K562 (cell line): ENCODE results near the gene GPR162. TPM values are rescaled to one million over a fixed set of nuclear protein-coding genes. Genes with fewer than 3 reads are reported as not detected.

ENCODE experiments used
- ARHGAP35 ChIP-seq: fragments of 450-650 bp; IDR thresholded peaks from 2 replicates; pipeline ENCODE4 v1.6.1; 2018; ENCODE audit not compliant: partially characterized antibody
- CBX3 ChIP-seq, 2 experiments: IDR thresholded peaks; 1 replicate in 1 of 2; 2 replicates in 1 of 2; pipeline ENCODE4 v1.6.1; 2012; ENCODE audit warnings: inconsistent platforms in 2 of 2, low read length in 2 of 2, borderline replicate concordance in 1 of 2, control low read depth in 1 of 2
- HDAC1 ChIP-seq, 2 experiments: fragments of 450-650 bp; IDR thresholded peaks; 2 replicates each; pipeline ENCODE4 v1.6.1; 2016 to 2017; ENCODE audit warnings: inconsistent platforms in 1 of 2, mild to moderate bottlenecking in 1 of 2, moderate library complexity in 1 of 2
- KLF6 ChIP-seq: fragments of 250-450 bp; sonication (Bioruptor Pico); IDR thresholded peaks from 2 replicates; pipeline ENCODE4 v1.4.0; 2020; ENCODE audit warnings: mild to moderate bottlenecking, moderate library complexity, borderline replicate concordance
- NUFIP1 ChIP-seq: fragments of 450-650 bp; IDR thresholded peaks from 2 replicates; pipeline ENCODE4 v1.6.1; 2018; ENCODE audit not compliant: partially characterized antibody
- POLR2B ChIP-seq: fragments of 450-650 bp; IDR thresholded peaks from 2 replicates; pipeline ENCODE4 v1.6.1; 2018; ENCODE audit warnings: low read depth; ENCODE audit not compliant: partially characterized antibody
- POLR3G ChIP-seq: IDR thresholded peaks from 2 replicates; pipeline ENCODE4 v1.6.1; 2011; ENCODE audit not compliant: insufficient read length, insufficient replicate concordance; ENCODE audit errors: extremely low read depth
- POU5F1 ChIP-seq: fragments of 150-350 bp; IDR thresholded peaks from 2 replicates; pipeline ENCODE4 v1.6.1; 2014; ENCODE audit warnings: borderline replicate concordance, low read length, low read depth, mild to moderate bottlenecking; ENCODE audit not compliant: partially characterized antibody
- RBM22 ChIP-seq: fragments of 200-400 bp; formaldehyde crosslinking; IDR thresholded peaks from 2 replicates; pipeline ENCODE4 v1.6.1; 2018; ENCODE audit warnings: low read length, low read depth; ENCODE audit not compliant: poor library complexity, severe bottlenecking
- SIN3A ChIP-seq, 2 experiments: fragments of 150-350 bp in 1 of 2; IDR thresholded peaks; 2 replicates each; pipeline ENCODE4 v1.6.1; 2011 to 2016; ENCODE audit warnings: borderline replicate concordance in 2 of 2, low read depth in 2 of 2, low read length in 2 of 2, mild to moderate bottlenecking in 2 of 2, moderate library complexity in 2 of 2; ENCODE audit not compliant: control insufficient read depth in 1 of 2
- SMAD1 ChIP-seq: fragments of 150-350 bp; IDR thresholded peaks from 2 replicates; pipeline ENCODE4 v1.6.1; 2014; ENCODE audit warnings: low read length, low read depth; ENCODE audit not compliant: partially characterized antibody
- SRF ChIP-seq, 2 experiments: fragments of 250-450, 450-650 bp in 1 of 2; sonication (Bioruptor Pico) in 1 of 2; sonication (generic) in 1 of 2; formaldehyde crosslinking; IDR thresholded peaks; 2 replicates each; pipeline versions ENCODE4 v1.5.0 to v1.5.1; 2020 to 2022; ENCODE audit warnings: mild to moderate bottlenecking in 1 of 2, missing genetic modification reagents in 1 of 2
- SRSF7 ChIP-seq: fragments of 200-400 bp; formaldehyde crosslinking; optimal IDR thresholded peaks from 2 replicates; pipeline ENCODE3; 2017; ENCODE audit warnings: mild to moderate bottlenecking, low read depth, low read length
- U2AF2 ChIP-seq: fragments of 200-400 bp; formaldehyde crosslinking; optimal IDR thresholded peaks from 2 replicates; pipeline ENCODE3; 2017; ENCODE audit warnings: low read depth, mild to moderate bottlenecking, low read length
- ZNF589 ChIP-seq: fragments of 200-800 bp; sonication (Bioruptor generic); IDR thresholded peaks from 2 replicates; pipeline ENCODE4 v1.6.1; 2016; ENCODE audit warnings: low read depth, missing genetic modification characterization, missing compliant biosample characterization
- ZSCAN32 ChIP-seq: fragments of 450-650 bp; formaldehyde crosslinking; IDR thresholded peaks from 2 replicates; pipeline ENCODE4 v1.4.0; 2020; ENCODE audit warnings: mild to moderate bottlenecking, moderate library complexity
- polyA plus RNA-seq, 8 experiments: library from polyadenylated mRNA; depleted of rRNA in 4 of 8; stranded (reverse) in 5 of 8; unstranded in 3 of 8; fragments of >200 nt; fragmentation: Nextera tagmentation in 2 of 8; fragmentation: Illumina TruSeq in 1 of 8; extraction: Ambion mirVana in 2 of 8; extraction: Trizol in 1 of 8; gene quantifications; 2 replicates each; pipeline versions ENCODE4 v1.2.1 to v1.2.3, GENCODE V29; 2011 to 2014; ENCODE audit warnings: inconsistent platforms in 1 of 8, missing spikeins in 1 of 8
- total RNA-seq, 7 experiments: library from RNA; depleted of rRNA in 6 of 7; stranded (reverse); fragments of >200 nt in 6 of 7; fragmentation: Illumina TruSeq in 2 of 7; extraction: Trizol in 2 of 7; gene quantifications; 2 replicates each; pipeline versions ENCODE4 v1.2.1 to v1.2.3, GENCODE V29; 2011 to 2021; ENCODE audit warnings: low replicate concordance in 1 of 7
- TF ChIP-seq, protein P1 (sequence below): fragments of 450-650 bp; formaldehyde crosslinking; IDR thresholded peaks from 2 replicates; pipeline ENCODE4 v1.4.0; 2020; ENCODE audit warnings: mild to moderate bottlenecking, moderate library complexity
- TF ChIP-seq, protein P2 (sequence below): sonication (generic); formaldehyde crosslinking; IDR thresholded peaks from 2 replicates; pipeline ENCODE4 v1.4.0; 2020; ENCODE audit warnings: mild to moderate bottlenecking, missing genetic modification reagents
- TF ChIP-seq, protein P3 (sequence below): fragments of 250-450 bp; sonication (Bioruptor Pico); IDR thresholded peaks from 2 replicates; pipeline ENCODE4 v1.4.0; 2020
- TF ChIP-seq, protein P4 (sequence below), 2 experiments: fragments of 450-650 bp in 1 of 2; sonication (generic) in 1 of 2; formaldehyde crosslinking; conservative IDR thresholded peaks; 2 replicates each; pipeline versions ENCODE4 v1.4.0 to v1.8.1; 2020 to 2022; ENCODE audit warnings: mild to moderate bottlenecking in 1 of 2, missing genetic modification reagents in 1 of 2

GPR162 gene
- total and polyA plus RNA-seq, 9 of the 15 experiments (the other 6 are each of a cell fraction or from before 2014, with no cell fraction given), result 0.65 to 1.8 (median 1.1) TPM; not detected in 2

DNA sequence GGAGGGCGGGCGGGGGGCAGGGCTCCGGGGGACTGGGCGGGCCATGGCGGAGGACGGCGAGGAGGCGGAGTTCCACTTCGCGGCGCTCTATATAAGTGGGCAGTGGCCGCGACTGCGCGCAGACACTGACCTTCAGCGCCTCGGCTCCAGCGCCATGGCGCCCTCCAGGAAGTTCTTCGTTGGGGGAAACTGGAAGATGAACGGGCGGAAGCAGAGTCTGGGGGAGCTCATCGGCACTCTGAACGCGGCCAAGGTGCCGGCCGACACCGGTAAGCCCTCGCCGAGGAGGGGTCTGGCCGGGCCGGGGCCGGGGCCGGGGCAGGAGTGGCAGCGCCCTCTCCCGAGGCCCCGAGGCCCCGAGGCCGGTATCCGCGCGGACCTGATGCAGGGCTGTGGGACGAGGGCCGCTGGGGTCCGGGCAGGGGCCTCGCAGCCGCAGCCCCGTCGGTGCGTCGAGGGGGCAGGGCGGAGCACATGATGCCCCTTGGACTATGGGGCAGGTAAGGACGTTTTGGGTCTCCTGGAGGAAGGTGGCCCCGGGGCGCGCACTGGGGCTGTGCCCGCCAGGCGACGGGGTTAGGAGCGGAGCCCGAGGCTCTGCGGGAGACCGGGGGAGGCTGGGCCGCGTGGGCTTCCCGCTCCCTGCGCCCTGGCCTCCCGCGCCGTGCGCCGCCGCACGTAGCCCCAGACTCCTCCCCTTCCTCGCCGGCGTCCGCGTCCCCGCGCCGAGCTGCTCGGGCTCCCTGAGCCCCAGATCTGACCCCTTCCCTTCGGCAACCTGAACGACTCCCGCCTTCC, 46.0 kb downstream of the GPR162 start, which contains the start of gene TPI1 (continued):
- TF ChIP-seq KLF6 (CRISPR knock-in tag) (no peak), POLR3G (no peak), NUFIP1 (no peak), ZSCAN32 (CRISPR knock-in tag) (no peak), SRF (CRISPR knock-in tag; IDR thresholded peaks at IDR 0.05) (no peak), ARHGAP35 (no peak), SIN3A (IDR thresholded peaks at IDR 0.05; ENCODE audit: borderline replicate concordance in 2 of 2, control insufficient read depth in 1 of 2, low read depth in 2 of 2, low read length in 2 of 2) (peak; percentile 39 to 46; a peak in 2 of 4 replicates), RBM22 (peak; percentile 97), SRSF7 (no peak), POLR2B (peak; percentile 98), POU5F1 (no peak), CBX3 (IDR thresholded peaks at IDR 0.05; ENCODE audit: borderline replicate concordance in 1 of 2, low read length in 2 of 2) (no peak), SMAD1 (no peak), U2AF2 (no peak), ZNF589 (CRISPR knock-in tag) (no peak), HDAC1 (IDR thresholded peaks at IDR 0.05) (peak in 1 of 2 experiments; percentile 41; a peak in 1 of 4 replicates)
- TF ChIP-seq, protein P1, sequence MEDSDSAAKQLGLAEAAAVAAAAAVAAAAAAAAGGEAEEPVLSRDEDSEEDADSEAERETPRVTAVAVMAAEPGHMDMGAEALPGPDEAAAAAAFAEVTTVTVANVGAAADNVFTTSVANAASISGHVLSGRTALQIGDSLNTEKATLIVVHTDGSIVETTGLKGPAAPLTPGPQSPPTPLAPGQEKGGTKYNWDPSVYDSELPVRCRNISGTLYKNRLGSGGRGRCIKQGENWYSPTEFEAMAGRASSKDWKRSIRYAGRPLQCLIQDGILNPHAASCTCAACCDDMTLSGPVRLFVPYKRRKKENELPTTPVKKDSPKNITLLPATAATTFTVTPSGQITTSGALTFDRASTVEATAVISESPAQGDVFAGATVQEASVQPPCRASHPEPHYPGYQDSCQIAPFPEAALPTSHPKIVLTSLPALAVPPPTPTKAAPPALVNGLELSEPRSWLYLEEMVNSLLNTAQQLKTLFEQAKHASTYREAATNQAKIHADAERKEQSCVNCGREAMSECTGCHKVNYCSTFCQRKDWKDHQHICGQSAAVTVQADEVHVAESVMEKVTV (CRISPR knock-in tag), result no peak
- TF ChIP-seq, protein P2, sequence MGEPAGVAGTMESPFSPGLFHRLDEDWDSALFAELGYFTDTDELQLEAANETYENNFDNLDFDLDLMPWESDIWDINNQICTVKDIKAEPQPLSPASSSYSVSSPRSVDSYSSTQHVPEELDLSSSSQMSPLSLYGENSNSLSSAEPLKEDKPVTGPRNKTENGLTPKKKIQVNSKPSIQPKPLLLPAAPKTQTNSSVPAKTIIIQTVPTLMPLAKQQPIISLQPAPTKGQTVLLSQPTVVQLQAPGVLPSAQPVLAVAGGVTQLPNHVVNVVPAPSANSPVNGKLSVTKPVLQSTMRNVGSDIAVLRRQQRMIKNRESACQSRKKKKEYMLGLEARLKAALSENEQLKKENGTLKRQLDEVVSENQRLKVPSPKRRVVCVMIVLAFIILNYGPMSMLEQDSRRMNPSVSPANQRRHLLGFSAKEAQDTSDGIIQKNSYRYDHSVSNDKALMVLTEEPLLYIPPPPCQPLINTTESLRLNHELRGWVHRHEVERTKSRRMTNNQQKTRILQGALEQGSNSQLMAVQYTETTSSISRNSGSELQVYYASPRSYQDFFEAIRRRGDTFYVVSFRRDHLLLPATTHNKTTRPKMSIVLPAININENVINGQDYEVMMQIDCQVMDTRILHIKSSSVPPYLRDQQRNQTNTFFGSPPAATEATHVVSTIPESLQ, result no peak
- TF ChIP-seq, protein P3, sequence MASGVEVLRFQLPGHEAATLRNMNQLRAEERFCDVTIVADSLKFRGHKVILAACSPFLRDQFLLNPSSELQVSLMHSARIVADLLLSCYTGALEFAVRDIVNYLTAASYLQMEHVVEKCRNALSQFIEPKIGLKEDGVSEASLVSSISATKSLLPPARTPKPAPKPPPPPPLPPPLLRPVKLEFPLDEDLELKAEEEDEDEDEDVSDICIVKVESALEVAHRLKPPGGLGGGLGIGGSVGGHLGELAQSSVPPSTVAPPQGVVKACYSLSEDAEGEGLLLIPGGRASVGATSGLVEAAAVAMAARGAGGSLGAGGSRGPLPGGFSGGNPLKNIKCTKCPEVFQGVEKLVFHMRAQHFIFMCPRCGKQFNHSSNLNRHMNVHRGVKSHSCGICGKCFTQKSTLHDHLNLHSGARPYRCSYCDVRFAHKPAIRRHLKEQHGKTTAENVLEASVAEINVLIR, result no peak
- TF ChIP-seq, protein P4, sequence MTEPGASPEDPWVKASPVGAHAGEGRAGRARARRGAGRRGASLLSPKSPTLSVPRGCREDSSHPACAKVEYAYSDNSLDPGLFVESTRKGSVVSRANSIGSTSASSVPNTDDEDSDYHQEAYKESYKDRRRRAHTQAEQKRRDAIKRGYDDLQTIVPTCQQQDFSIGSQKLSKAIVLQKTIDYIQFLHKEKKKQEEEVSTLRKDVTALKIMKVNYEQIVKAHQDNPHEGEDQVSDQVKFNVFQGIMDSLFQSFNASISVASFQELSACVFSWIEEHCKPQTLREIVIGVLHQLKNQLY (CRISPR knock-in tag; conservative IDR thresholded peaks at IDR 0.05), result no peak
